Activated T-cell treated with anti-CD3 and anti-CD28 coated beads, Interleukin-2, amount 50 U/mL, for 24 hours (primary cell): ENCODE data around the gene CABP7.
A peak's percentile ranks its signal among the peaks of the same experiment; 100 is the strongest.

ENCODE experiments used
- DNase-seq: peaks from one replicate; pipeline ENCODE4 v3.0.0-alpha.2; 2020
- H3K27ac Mint-ChIP-seq: 2 replicates; pipeline ENCODE4 v1.8.0; 2020; ENCODE audit warnings: mild to moderate bottlenecking, mixed read lengths
- H3K27me3 Mint-ChIP-seq: 2 replicates; pipeline ENCODE4 v1.8.0; 2020; ENCODE audit warnings: mixed read lengths
- H3K36me3 Mint-ChIP-seq: 2 replicates; pipeline ENCODE4 v1.8.0; 2020; ENCODE audit warnings: low read depth, mixed read lengths
- H3K4me1 Mint-ChIP-seq: 2 replicates; pipeline ENCODE4 v1.8.0; 2020; ENCODE audit warnings: low read depth, mixed read lengths
- H3K4me3 Mint-ChIP-seq: 2 replicates; pipeline ENCODE4 v1.8.0; 2020; ENCODE audit warnings: mild to moderate bottlenecking, moderate library complexity, mixed read lengths
- H3K9me3 Mint-ChIP-seq: 2 replicates; pipeline ENCODE4 v1.8.0; 2020; ENCODE audit warnings: mixed read lengths

The CABP7 gene

GRCh38 chr22:29757096-29757495, 37.3 kb downstream of the CABP7 start:
- H3K27ac Mint-ChIP-seq, result no peak overlapping the region
- no peak for DNase-seq
- no peaks in the 10 kb centered on the region for H3K36me3 Mint-ChIP-seq
- no peaks in the 10 kb centered on the region for H3K27me3 Mint-ChIP-seq
- peaks cover 3% of the 10 kb centered on the region for H3K4me1 Mint-ChIP-seq
- no peaks in the 10 kb centered on the region for H3K9me3 Mint-ChIP-seq
- no peak overlapping the region for H3K4me3 Mint-ChIP-seq

- no peak overlapping the region for H3K27ac Mint-ChIP-seq
- no peak overlapping the region for H3K4me3 Mint-ChIP-seq
- DNase-seq, result no peak
- no peaks in the 10 kb centered on the region for H3K36me3 Mint-ChIP-seq
- no peaks in the 10 kb centered on the region for H3K9me3 Mint-ChIP-seq
- no peaks in the 10 kb centered on the region for H3K27me3 Mint-ChIP-seq
- no peaks in the 10 kb centered on the region for H3K4me1 Mint-ChIP-seq
These were observed 38.3 kb downstream of the CABP7 start for GRCh38 chr22:29758068-29758622.

GRCh38 chr22:29758959-29759358, 39.2 kb downstream of the CABP7 start:
- Mint-ChIP-seq H3K4me1 (peaks cover under 1% of the 10 kb centered on the region), H3K27me3 (no peaks in the 10 kb centered on the region), H3K9me3 (no peaks in the 10 kb centered on the region), H3K36me3 (no peaks in the 10 kb centered on the region), H3K4me3 (no peak overlapping the region), H3K27ac (no peak overlapping the region)
- no peak for DNase-seq

GRCh38 chr22:29762263-29762662, 42.5 kb downstream of the CABP7 start:
- Mint-ChIP-seq H3K4me1 (peaks cover 22% of the 10 kb centered on the region), H3K36me3 (peaks cover 6% of the 10 kb centered on the region), H3K27me3 (no peaks in the 10 kb centered on the region), H3K27ac (no peak overlapping the region), H3K4me3 (no peak overlapping the region), H3K9me3 (no peaks in the 10 kb centered on the region)
- no peak for DNase-seq

- H3K27ac Mint-ChIP-seq, result peak overlapping the region; percentile 99
- H3K4me1 Mint-ChIP-seq, result peaks cover 45% of the 10 kb centered on the region
- no peaks in the 10 kb centered on the region for H3K27me3 Mint-ChIP-seq
- H3K9me3 Mint-ChIP-seq, result no peaks in the 10 kb centered on the region
- no peak for DNase-seq
- H3K4me3 Mint-ChIP-seq, result peak overlapping the region; percentile 100
- peaks cover 40% of the 10 kb centered on the region for H3K36me3 Mint-ChIP-seq
These were observed 46.3 kb downstream of the CABP7 start for GRCh38 chr22:29765905-29766631.

- Mint-ChIP-seq H3K4me1 (peaks cover 45% of the 10 kb centered on the region), H3K27ac (peak within 1 kb of the TSS; percentile 99), H3K27me3 (no peaks in the 10 kb centered on the region), H3K9me3 (no peaks in the 10 kb centered on the region), H3K4me3 (peak within 1 kb of the TSS; percentile 100), H3K36me3 (peaks cover 42% of the 10 kb centered on the region)
- DNase-seq, result peak; percentile 89
These were observed 46.9 kb downstream of the CABP7 start, which contains the start of gene ZMAT5 for GRCh38 chr22:29766632-29767170. Gene ZMAT5 (minus strand): TSS chr22:29767007. CDS start chr22:29748544, 18,463 bp downstream.

GRCh38 chr22:29767171-29768051, 47.6 kb downstream of the CABP7 start, which contains the start of gene UQCR10:
Gene UQCR10 (plus strand): TSS chr22:29767369. CDS start chr22:29767399, 30 bp downstream.
- peaks cover 45% of the 10 kb centered on the region for H3K36me3 Mint-ChIP-seq
- H3K4me1 Mint-ChIP-seq, result peaks cover 45% of the 10 kb centered on the region
- peak within 1 kb of the TSS; percentile 100 for H3K4me3 Mint-ChIP-seq
- no peaks in the 10 kb centered on the region for H3K9me3 Mint-ChIP-seq
- peak; percentile 92 for DNase-seq
- H3K27me3 Mint-ChIP-seq, result no peaks in the 10 kb centered on the region
- H3K27ac Mint-ChIP-seq, result peak within 1 kb of the TSS; percentile 99

GRCh38 chr22:29768052-29768693, 48.4 kb downstream of the CABP7 start:
- Mint-ChIP-seq H3K27ac (peak overlapping the region; percentile 99), H3K4me3 (peak overlapping the region; percentile 100), H3K36me3 (peaks cover 47% of the 10 kb centered on the region), H3K4me1 (peaks cover 45% of the 10 kb centered on the region), H3K9me3 (no peaks in the 10 kb centered on the region), H3K27me3 (no peaks in the 10 kb centered on the region)
- DNase-seq, result no peak

- H3K27ac Mint-ChIP-seq, result no peak overlapping the region
- no peaks in the 10 kb centered on the region for H3K27me3 Mint-ChIP-seq
- peak overlapping the region; percentile 12 for H3K4me3 Mint-ChIP-seq
- H3K36me3 Mint-ChIP-seq, result peaks cover 47% of the 10 kb centered on the region
- DNase-seq, result no peak
- H3K9me3 Mint-ChIP-seq, result no peaks in the 10 kb centered on the region
- H3K4me1 Mint-ChIP-seq, result peaks cover 38% of the 10 kb centered on the region
These were observed 50.0 kb downstream of the CABP7 start for GRCh38 chr22:29769723-29770321.

- Mint-ChIP-seq H3K27me3 (no peaks in the 10 kb centered on the region), H3K27ac (peak overlapping the region; percentile 10), H3K36me3 (peaks cover 42% of the 10 kb centered on the region), H3K4me1 (peaks cover 23% of the 10 kb centered on the region), H3K9me3 (no peaks in the 10 kb centered on the region), H3K4me3 (no peak overlapping the region)
- DNase-seq, result no peak
These were observed 52.4 kb downstream of the CABP7 start for GRCh38 chr22:29772170-29772641.

- Mint-ChIP-seq H3K27me3 (no peaks in the 10 kb centered on the region), H3K4me3 (no peak overlapping the region), H3K4me1 (peaks cover 18% of the 10 kb centered on the region), H3K9me3 (no peaks in the 10 kb centered on the region), H3K36me3 (peaks cover 32% of the 10 kb centered on the region), H3K27ac (peak overlapping the region; percentile 47)
- DNase-seq, result no peak
These were observed 53.4 kb downstream of the CABP7 start for GRCh38 chr22:29773233-29773632.

- H3K4me1 Mint-ChIP-seq, result no peaks in the 10 kb centered on the region
- H3K36me3 Mint-ChIP-seq, result no peaks in the 10 kb centered on the region
- H3K27me3 Mint-ChIP-seq, result no peaks in the 10 kb centered on the region
- H3K4me3 Mint-ChIP-seq, result no peak overlapping the region
- no peak overlapping the region for H3K27ac Mint-ChIP-seq
- H3K9me3 Mint-ChIP-seq, result no peaks in the 10 kb centered on the region
- DNase-seq, result no peak
These were observed 60.4 kb downstream of the CABP7 start for GRCh38 chr22:29780220-29780619.

GRCh38 chr22:29780748-29781676, 61.2 kb downstream of the CABP7 start:
- no peaks in the 10 kb centered on the region for H3K9me3 Mint-ChIP-seq
- no peak for DNase-seq

More at GRCh38 chr22:29780748-29781676, 61.2 kb downstream of the CABP7 start:
- no peak overlapping the region for H3K4me3 Mint-ChIP-seq
- H3K4me1 Mint-ChIP-seq, result no peaks in the 10 kb centered on the region
- no peaks in the 10 kb centered on the region for H3K27me3 Mint-ChIP-seq
- H3K27ac Mint-ChIP-seq, result no peak overlapping the region
- H3K36me3 Mint-ChIP-seq, result no peaks in the 10 kb centered on the region
